Transverse colon (tissue), 4 donors: Measurements from ENCODE around the gene GLI1.

Source experiments
- EP300 ChIP-seq: sonication (generic); formaldehyde crosslinking; IDR thresholded peaks from one replicate; pipeline ENCODE4 v1.6.1; 2017; ENCODE audit warnings: antibody characterized with exemption, low read depth
- POLR2A ChIP-seq: fragments of 450-650 bp; IDR thresholded peaks from one replicate; pipeline ENCODE4 v1.6.1; 2016; ENCODE audit warnings: antibody characterized with exemption, mild to moderate bottlenecking, moderate library complexity
- POLR2AphosphoS5 ChIP-seq, 3 donors: sonication (generic); formaldehyde crosslinking; IDR thresholded peaks; one replicate each; pipeline ENCODE4 v1.6.1; 2016; ENCODE audit warnings: antibody characterized with exemption in 3 of 3
- TF ChIP-seq, protein P1 (sequence below), 5 experiments: fragments of 200-600 bp in 3 of 5; fragments of 450-650 bp in 2 of 5; sonication (generic) in 3 of 5; IDR thresholded peaks; 1 replicate in 2 of 5; 2 replicates in 3 of 5; pipeline ENCODE4 v1.5.1; 2016 to 2017; ENCODE audit warnings: antibody characterized with exemption in 5 of 5, inconsistent platforms in 3 of 5, mild to moderate bottlenecking in 2 of 5, moderate library complexity in 1 of 5

DNA sequence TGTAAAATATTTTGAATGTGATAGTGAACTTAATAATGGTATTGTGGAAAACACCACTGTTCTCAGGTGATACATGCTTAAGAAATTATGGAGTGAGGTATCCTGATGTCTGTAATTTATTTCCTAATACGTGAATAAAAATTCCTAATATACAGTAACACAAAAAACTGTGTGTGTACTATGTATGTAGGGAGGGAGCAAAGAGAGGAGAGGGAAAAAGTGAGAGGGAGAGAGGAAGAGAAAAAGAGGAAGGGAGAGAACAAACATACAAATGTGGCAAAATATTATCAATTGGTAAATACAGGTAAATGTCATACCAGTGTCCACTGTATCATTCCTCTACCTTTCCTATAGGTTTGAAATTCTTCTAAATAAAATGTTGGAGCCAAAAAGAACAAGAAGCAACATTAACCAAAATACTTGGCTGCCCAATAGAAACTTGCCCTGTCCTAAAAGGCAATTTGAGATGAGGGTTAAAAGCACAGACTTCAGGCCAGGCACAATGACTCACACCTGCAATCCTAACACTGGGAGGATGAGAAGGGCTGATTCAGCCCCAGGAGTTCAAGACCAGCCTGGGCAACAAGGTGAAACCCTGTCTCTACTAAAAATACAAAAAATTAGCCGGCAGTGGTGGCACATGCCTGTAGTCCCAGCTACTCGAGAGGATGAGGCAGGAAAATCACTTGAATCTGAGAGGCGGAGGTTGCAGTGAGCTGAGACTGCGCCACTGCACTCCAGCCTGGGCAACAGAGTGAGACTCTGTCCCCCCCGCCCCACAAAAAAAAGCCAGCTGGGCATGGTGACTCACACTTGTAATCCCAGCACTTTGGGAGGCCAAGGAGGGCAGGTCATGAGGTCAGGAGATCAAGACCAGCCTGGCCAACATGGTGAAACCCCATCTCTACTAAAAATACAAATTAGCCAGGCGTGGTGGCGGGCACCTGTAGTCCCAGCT lies 43.3 kb upstream of the GLI1 start:
- TF ChIP-seq, protein P1, sequence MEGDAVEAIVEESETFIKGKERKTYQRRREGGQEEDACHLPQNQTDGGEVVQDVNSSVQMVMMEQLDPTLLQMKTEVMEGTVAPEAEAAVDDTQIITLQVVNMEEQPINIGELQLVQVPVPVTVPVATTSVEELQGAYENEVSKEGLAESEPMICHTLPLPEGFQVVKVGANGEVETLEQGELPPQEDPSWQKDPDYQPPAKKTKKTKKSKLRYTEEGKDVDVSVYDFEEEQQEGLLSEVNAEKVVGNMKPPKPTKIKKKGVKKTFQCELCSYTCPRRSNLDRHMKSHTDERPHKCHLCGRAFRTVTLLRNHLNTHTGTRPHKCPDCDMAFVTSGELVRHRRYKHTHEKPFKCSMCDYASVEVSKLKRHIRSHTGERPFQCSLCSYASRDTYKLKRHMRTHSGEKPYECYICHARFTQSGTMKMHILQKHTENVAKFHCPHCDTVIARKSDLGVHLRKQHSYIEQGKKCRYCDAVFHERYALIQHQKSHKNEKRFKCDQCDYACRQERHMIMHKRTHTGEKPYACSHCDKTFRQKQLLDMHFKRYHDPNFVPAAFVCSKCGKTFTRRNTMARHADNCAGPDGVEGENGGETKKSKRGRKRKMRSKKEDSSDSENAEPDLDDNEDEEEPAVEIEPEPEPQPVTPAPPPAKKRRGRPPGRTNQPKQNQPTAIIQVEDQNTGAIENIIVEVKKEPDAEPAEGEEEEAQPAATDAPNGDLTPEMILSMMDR (IDR thresholded peaks at IDR 0.05) = no peak
- TF ChIP-seq POLR2AphosphoS5 (IDR thresholded peaks at IDR 0.05) (no peak), EP300 (no peak), POLR2A (no peak)
